ENCODE data around the gene PLCB2. TPM values are rescaled to one million over a fixed set of nuclear protein-coding genes. Genes with fewer than 3 reads are reported as not detected.

The PLCB2 gene
- total RNA-seq, 3 donors from 2014 or later, result 9.9 to 21.8 (median 17.4) TPM

DNA sequence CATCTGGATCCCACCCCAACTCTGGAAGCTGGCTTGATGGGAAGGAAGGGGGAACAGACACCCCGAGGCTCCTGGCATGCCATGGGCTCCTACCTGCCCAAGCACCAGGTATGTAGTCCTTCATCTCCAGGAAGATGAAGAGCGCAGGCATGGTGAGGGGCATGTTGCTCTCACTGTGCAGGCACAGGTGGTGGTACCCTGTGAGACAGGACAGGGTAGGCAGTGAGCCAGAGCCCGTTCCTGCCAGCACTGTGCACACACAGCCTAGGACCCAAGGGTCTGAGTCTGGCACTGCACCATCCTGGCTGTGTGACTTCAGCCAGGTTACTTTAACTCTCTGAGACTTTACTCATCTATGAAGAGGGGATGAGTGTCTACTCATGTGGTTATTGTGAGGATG, 15.5 kb downstream of the PLCB2 start:
- ATAC-seq, result no peak
- intact Hi-C loops (cut with DNase I, micrococcal nuclease), result no loop called here
- TF ChIP-seq, protein P1, sequence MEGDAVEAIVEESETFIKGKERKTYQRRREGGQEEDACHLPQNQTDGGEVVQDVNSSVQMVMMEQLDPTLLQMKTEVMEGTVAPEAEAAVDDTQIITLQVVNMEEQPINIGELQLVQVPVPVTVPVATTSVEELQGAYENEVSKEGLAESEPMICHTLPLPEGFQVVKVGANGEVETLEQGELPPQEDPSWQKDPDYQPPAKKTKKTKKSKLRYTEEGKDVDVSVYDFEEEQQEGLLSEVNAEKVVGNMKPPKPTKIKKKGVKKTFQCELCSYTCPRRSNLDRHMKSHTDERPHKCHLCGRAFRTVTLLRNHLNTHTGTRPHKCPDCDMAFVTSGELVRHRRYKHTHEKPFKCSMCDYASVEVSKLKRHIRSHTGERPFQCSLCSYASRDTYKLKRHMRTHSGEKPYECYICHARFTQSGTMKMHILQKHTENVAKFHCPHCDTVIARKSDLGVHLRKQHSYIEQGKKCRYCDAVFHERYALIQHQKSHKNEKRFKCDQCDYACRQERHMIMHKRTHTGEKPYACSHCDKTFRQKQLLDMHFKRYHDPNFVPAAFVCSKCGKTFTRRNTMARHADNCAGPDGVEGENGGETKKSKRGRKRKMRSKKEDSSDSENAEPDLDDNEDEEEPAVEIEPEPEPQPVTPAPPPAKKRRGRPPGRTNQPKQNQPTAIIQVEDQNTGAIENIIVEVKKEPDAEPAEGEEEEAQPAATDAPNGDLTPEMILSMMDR (IDR thresholded peaks at IDR 0.05), result no peak
- no peaks in the 10 kb centered on the region for H3K36me3 ChIP-seq (ENCODE audit: low read depth)
- DNase-seq, result peak in 1 of 3 donors; percentile 17
- H3K4me3 ChIP-seq, result no peak overlapping the region
- H3K4me1 ChIP-seq (ENCODE audit: low read depth), result peaks cover 15% of the 10 kb centered on the region
- H3K9me3 ChIP-seq, result no peaks in the 10 kb centered on the region

DNA sequence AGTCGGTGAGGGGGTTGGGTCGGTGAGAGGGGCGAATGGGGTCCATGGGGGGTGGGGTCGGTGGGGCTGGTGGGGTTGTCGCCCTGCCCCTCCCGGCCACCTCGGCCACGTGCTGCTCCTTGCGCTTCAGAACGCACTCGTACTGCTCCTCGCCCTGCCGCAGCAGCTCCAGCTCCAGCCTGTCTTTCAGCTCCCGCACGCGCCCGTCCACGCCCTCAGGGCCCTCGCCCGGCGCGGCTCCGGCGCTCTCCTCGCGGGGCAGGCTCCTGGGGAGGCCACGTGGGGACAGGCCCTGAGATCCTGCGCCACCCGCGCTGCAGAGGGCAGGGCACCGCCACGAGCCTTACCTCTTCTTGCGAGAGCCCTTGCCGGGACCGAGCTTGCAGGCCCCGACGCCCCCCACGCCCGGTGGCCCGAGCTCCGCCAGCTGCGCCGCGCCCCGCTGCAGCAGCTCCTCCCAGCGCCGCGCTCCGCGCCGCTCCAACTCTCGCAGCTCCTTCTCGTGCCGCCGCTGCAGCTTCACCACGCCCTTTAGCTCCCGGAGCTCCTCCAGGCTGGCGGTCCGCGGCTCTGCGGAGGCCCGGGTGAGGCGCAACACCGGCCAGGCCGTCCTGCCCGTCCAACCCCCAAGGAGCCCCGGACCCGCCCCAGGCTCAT, 16.7 kb downstream of the PLCB2 start:
- Histone ChIP-seq H3K9me3 (no peaks in the 10 kb centered on the region), H3K36me3 (ENCODE audit: low read depth) (no peaks in the 10 kb centered on the region), H3K4me1 (ENCODE audit: low read depth) (peaks cover 15% of the 10 kb centered on the region), H3K4me3 (no peak overlapping the region)
- TF ChIP-seq, protein P1 (IDR thresholded peaks at IDR 0.05), result no peak
- intact Hi-C loops (cut with DNase I, micrococcal nuclease), result no loop called here
- ATAC-seq (peak; percentile 78), DNase-seq (peak; percentile 69 to 81 (median 76))

DNA sequence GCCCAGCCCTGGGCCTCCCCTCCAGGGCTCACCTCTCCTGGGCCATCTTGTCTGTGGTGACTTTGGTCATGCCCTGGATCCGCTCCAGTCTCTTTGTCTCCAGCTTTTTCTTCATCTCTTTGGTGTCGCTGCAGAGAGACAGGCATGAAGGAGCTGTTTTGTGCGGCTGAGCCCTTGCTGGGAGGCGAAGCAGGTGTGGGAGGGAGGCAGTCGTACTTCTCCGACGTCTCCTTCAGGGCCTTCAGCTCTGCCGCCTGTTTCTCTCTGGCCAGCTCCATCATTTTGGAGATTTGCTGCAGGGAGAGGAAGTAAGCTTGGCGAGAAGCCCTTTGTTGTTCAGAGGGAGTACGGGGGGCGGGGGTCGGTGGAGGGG, 17.2 kb downstream of the PLCB2 start:
- Histone ChIP-seq H3K9me3 (no peaks in the 10 kb centered on the region), H3K36me3 (ENCODE audit: low read depth) (no peaks in the 10 kb centered on the region), H3K4me1 (ENCODE audit: low read depth) (peaks cover 15% of the 10 kb centered on the region), H3K4me3 (no peak overlapping the region)
- TF ChIP-seq, protein P1 (IDR thresholded peaks at IDR 0.05), result no peak
- intact Hi-C loops (cut with DNase I, micrococcal nuclease), result no loop called here
- no peak for DNase-seq
- no peak for ATAC-seq

DNA sequence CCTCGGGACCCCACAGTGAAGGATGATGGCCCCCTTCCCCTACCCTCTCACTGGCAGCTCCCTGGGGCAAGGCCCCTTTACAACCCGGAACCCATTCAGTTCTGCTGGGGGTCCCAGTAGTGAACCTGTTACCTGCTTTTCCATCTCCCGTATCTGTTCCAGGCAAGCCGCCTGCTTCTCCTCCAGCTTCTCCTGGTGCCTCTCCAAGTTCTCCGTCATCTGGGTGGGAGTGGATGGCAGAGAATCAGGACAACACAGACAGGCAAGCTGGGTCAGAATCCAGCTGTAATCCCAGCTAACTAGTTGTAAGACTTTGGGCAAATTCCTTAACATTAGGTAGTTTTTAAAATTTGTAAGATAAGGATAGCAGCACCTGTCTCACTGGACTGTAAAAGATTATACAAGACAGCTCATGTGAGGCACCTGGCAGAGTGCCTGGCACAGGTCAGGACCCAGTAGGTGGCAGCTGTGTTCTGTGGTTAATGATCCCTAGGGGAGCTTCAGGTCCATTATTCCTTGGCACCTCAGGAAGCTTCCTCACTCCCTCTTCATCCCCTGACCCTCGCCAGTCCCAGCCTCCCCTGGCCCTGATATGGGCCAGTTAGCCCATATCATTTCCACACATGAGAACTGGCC, 18.5 kb downstream of the PLCB2 start:
- DNase-seq, result peak; percentile 84 to 90 (median 85)
- TF ChIP-seq, protein P1 (IDR thresholded peaks at IDR 0.05), result no peak
- H3K4me3 ChIP-seq, result no peak overlapping the region
- no peaks in the 10 kb centered on the region for H3K36me3 ChIP-seq (ENCODE audit: low read depth)
- H3K9me3 ChIP-seq, result no peaks in the 10 kb centered on the region
- peak; percentile 83 for ATAC-seq
- peaks cover 15% of the 10 kb centered on the region for H3K4me1 ChIP-seq (ENCODE audit: low read depth)
- intact Hi-C loops (cut with DNase I, micrococcal nuclease), result no loop called here

DNA sequence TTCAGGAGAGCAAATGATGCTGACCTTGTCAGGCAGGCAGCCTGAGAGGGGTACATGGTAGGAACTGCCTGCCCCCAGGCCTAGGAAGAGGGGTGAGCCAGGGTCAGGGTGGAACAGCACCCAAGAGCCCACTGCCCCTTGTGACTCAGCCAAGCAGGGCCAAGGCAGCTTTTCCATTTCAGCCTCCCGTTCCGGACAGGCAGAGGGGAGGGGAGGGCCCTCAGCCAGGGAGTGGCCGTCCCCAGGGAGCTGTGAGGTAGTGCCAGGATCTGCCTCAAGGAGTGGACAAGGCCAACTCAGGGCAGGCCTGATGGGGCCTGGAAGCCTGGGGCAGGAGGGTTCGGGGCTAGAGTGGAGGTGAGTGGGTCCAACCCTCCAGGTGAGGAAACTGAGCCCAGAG, 19.8 kb downstream of the PLCB2 start:
- Histone ChIP-seq H3K36me3 (ENCODE audit: low read depth) (no peaks in the 10 kb centered on the region), H3K9me3 (no peaks in the 10 kb centered on the region), H3K4me3 (no peak overlapping the region), H3K4me1 (ENCODE audit: low read depth) (peaks cover 18% of the 10 kb centered on the region)
- ATAC-seq (peak; percentile 20), DNase-seq (no peak)
- TF ChIP-seq, protein P1 (IDR thresholded peaks at IDR 0.05), result no peak
- intact Hi-C loops (cut with DNase I, micrococcal nuclease), result no loop called here

Measured in mucosa of descending colon (tissue), 3 donors.